Measurements from ENCODE around the gene VASP. TPM values are rescaled to one million over a fixed set of nuclear protein-coding genes. Genes with fewer than 3 reads are reported as not detected.

Gene VASP
- total and polyA plus RNA-seq, 9 of the 15 experiments (the other 6 are each of a cell fraction or from before 2014, with no cell fraction given) = 16.7 to 261 (median 112) TPM

GRCh38 chr19:45485305-45486077 lies 21.8 kb upstream of the VASP start (continued):
- peak; percentile 76; the same call in 1 of the 2 replicates for TF ChIP-seq CBX1 (IDR thresholded peaks at IDR 0.05; ENCODE audit: low read depth)
- no peak for TF ChIP-seq SNRNP70 (optimal IDR thresholded peaks at IDR 0.05; ENCODE audit: low read depth, low read length)
- 0 out of 2 replicates have a peak, but pooled peaks have one; percentile 7 for TF ChIP-seq ZNF511 (CRISPR knock-in tag; IDR thresholded peaks at IDR 0.05)
- TF ChIP-seq TEAD2 (tag; IDR thresholded peaks at IDR 0.05) = no peak
- peak; percentile 51 for TF ChIP-seq TFAP4 (CRISPR knock-in tag; IDR thresholded peaks at IDR 0.05; ENCODE audit: borderline replicate concordance)
- TF ChIP-seq RUNX1 (IDR thresholded peaks at IDR 0.05; ENCODE audit: low read depth) = no peak
- peak; percentile 71 for TF ChIP-seq MAFK (IDR thresholded peaks at IDR 0.05; ENCODE audit: low read length)
- no peak for TF ChIP-seq FOXM1 (IDR thresholded peaks at IDR 0.05; ENCODE audit: low read depth)
- no peak for TF ChIP-seq FOXM1 (CRISPR knock-in tag; IDR thresholded peaks at IDR 0.05; ENCODE audit: low read depth)
- no peak for TF ChIP-seq ZNF311 (CRISPR knock-in tag; IDR thresholded peaks at IDR 0.05)
- no peak for TF ChIP-seq ERF (CRISPR knock-in tag; IDR thresholded peaks at IDR 0.05)
- TF ChIP-seq NFRKB (IDR thresholded peaks at IDR 0.05; ENCODE audit: low read depth) = no peak
- peak; percentile 39; the same call in 1 of the 2 replicates for TF ChIP-seq EGR1 (conservative IDR thresholded peaks at IDR 0.05)
- TF ChIP-seq SIN3A (IDR thresholded peaks at IDR 0.05; ENCODE audit: borderline replicate concordance in 2 of 2, control insufficient read depth in 1 of 2, low read depth in 2 of 2, low read length in 2 of 2) = 0 out of 4 replicates have a peak, but pooled peaks of 1 of the 2 experiments have one; percentile 18
- TF ChIP-seq KDM4B (IDR thresholded peaks at IDR 0.05; ENCODE audit: borderline replicate concordance in 2 of 2, low read depth in 1 of 2) = 0 out of 4 replicates have a peak, but pooled peaks of 1 of the 2 experiments have one; percentile 61
- 0 out of 2 replicates have a peak, but pooled peaks have one; percentile 84 for TF ChIP-seq ZNF395 (CRISPR knock-in tag; IDR thresholded peaks at IDR 0.05)
- no peak for TF ChIP-seq RNF2 (IDR thresholded peaks at IDR 0.05)
- TF ChIP-seq PATZ1 (CRISPR knock-in tag; IDR thresholded peaks at IDR 0.05; ENCODE audit: borderline replicate concordance) = no peak
- peak; percentile 69 for TF ChIP-seq XRCC5 (IDR thresholded peaks at IDR 0.05; ENCODE audit: low read depth, low read length)
- no peak for TF ChIP-seq ZNF79 (CRISPR knock-in tag; IDR thresholded peaks at IDR 0.05; ENCODE audit: low read depth)
- peak; percentile 71 for TF ChIP-seq SMC3 (conservative IDR thresholded peaks at IDR 0.05; ENCODE audit: insufficient read depth, low read depth, low read length)
- TF ChIP-seq ZNF551 (CRISPR knock-in tag; IDR thresholded peaks at IDR 0.05) = no peak
- no peak for TF ChIP-seq ZNF561 (CRISPR knock-in tag; conservative IDR thresholded peaks at IDR 0.05)
- TF ChIP-seq ZNF316 (IDR thresholded peaks at IDR 0.05) = peak; percentile 95

All from K562 (cell line).